ENCODE data around the gene TBC1D24.

The TBC1D24 gene

GRCh38 chr16:2483939-2484897, 9.3 kb downstream of the TBC1D24 start (continued):
- TF ChIP-seq ZNF8 (CRISPR knock-in tag; IDR thresholded peaks at IDR 0.05), result no peak

GRCh38 chr16:2484898-2485508, 10.1 kb downstream of the TBC1D24 start:
- TF ChIP-seq TCF4 (CRISPR knock-in tag; IDR thresholded peaks at IDR 0.05; ENCODE audit: borderline replicate concordance), result no peak
- no peak for TF ChIP-seq ARNTL (CRISPR knock-in tag; IDR thresholded peaks at IDR 0.05; ENCODE audit: borderline replicate concordance, low read depth)
- no peak for TF ChIP-seq PPARA (CRISPR knock-in tag; IDR thresholded peaks at IDR 0.05; ENCODE audit: borderline replicate concordance)
- TF ChIP-seq ESRRG (CRISPR knock-in tag; IDR thresholded peaks at IDR 0.05), result no peak
- TF ChIP-seq ZNF565 (CRISPR knock-in tag; conservative IDR thresholded peaks at IDR 0.05; ENCODE audit: low read depth), result no peak
- no peak for TF ChIP-seq BACH2 (CRISPR knock-in tag; IDR thresholded peaks at IDR 0.05; ENCODE audit: borderline replicate concordance)
- no peak for TF ChIP-seq ZFP30 (CRISPR knock-in tag; IDR thresholded peaks at IDR 0.05)
- TF ChIP-seq ISL1 (CRISPR knock-in tag; IDR thresholded peaks at IDR 0.05), result no peak
- no peak for TF ChIP-seq ZNF8 (CRISPR knock-in tag; IDR thresholded peaks at IDR 0.05)
- TF ChIP-seq TSHZ2 (CRISPR knock-in tag; IDR thresholded peaks at IDR 0.05), result no peak
- TF ChIP-seq PATZ1 (CRISPR knock-in tag; IDR thresholded peaks at IDR 0.05; ENCODE audit: borderline replicate concordance), result no peak
- TF ChIP-seq GLIS3 (CRISPR knock-in tag; IDR thresholded peaks at IDR 0.05), result no peak
- no peak for TF ChIP-seq ZNF70 (CRISPR knock-in tag; IDR thresholded peaks at IDR 0.05)
- no peak for TF ChIP-seq ZFP3 (CRISPR knock-in tag; IDR thresholded peaks at IDR 0.05)
- no peak for TF ChIP-seq OSR1 (CRISPR knock-in tag; IDR thresholded peaks at IDR 0.05)
- no peak for ATAC-seq

DNA sequence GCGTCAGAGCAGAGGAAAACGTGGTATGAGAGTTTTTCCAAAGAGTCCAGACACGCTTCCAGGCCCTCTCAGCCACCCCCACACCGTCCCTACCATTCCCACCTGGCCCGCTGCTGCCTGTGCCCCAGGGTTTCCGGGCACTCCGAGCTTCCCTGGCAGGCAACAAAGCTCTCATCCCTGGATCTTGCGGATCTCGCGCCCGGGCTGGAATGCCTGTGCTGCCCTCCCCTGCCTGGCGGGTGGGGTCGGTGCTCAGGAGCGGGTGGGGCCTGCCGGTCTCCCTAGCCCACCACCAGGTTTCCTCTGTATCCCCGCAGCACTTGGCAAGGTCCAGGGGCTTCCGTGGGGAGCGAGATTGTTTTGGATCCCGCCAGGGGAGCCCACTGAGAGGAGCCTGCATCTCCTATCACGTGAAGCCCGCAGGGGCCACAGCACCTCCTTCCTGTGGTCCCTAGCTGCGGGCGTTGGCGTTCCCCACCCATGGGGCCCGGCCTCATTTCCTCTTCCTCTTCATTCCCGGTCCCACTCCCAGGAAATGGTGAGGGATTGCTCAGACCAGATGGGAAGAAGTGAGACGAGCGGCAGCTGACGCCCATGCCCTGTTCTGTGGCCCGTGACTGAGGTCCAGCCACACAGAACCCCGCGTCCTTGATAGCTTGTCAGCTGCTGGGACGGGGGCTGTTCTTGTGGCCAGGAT, 11.0 kb downstream of the TBC1D24 start:
- no peak for ATAC-seq
- TF ChIP-seq ZC3H10 (CRISPR knock-in tag; IDR thresholded peaks at IDR 0.05) (no peak), OSR1 (CRISPR knock-in tag; IDR thresholded peaks at IDR 0.05) (no peak)

DNA sequence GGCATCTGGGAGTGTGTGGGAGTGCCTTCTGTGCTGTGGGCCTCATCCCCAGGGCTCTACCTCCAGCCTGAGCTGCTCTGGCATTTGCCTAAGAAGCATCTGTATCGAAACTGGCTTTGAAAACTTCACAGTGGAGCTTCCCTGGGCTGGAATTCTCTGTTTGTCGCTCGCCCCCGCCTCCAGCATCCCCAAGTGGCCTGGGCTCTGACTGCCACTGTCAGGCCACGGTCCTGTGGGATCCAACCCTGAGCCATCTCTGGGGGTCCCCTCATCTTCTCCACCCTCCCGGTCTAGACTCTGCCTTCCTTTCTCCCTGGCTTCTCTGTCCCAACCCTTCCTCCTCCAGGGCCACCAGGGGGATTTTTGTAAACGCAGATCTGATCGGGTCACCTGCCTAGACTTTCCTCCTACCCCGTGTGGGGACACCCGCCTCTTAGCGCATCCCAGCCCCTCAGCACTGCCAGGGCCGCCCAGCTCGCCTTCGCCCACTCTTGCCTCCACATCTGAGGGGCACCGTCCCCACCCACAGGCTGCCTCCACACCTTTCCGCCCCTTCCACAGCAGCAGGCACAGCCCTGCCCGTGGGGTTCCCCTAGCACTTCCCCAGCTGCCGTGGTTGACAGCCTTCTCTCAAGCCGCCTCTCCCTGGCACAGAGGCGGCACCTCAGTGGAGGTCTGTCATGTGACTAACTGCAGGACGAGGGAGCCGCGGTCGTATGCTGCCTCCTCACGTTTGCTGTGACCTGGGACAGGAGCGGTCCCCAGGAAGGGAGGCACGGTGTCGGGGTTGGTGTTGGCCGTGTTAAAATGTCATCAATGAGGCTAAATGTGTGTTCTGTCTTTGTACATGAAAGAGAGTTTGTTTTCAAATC, 12.0 kb downstream of the TBC1D24 start:
- ATAC-seq, result no peak
- no peak for TF ChIP-seq TSHZ2 (CRISPR knock-in tag; IDR thresholded peaks at IDR 0.05)
- TF ChIP-seq, protein P1, sequence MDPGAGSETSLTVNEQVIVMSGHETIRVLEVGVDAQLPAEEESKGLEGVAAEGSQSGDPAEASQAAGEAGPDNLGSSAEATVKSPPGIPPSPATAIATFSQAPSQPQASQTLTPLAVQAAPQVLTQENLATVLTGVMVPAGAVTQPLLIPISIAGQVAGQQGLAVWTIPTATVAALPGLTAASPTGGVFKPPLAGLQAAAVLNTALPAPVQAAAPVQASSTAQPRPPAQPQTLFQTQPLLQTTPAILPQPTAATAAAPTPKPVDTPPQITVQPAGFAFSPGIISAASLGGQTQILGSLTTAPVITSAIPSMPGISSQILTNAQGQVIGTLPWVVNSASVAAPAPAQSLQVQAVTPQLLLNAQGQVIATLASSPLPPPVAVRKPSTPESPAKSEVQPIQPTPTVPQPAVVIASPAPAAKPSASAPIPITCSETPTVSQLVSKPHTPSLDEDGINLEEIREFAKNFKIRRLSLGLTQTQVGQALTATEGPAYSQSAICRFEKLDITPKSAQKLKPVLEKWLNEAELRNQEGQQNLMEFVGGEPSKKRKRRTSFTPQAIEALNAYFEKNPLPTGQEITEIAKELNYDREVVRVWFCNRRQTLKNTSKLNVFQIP (CRISPR knock-in tag; IDR thresholded peaks at IDR 0.05; ENCODE audit: borderline replicate concordance, low read depth), result no peak
- no peak for TF ChIP-seq PATZ1 (CRISPR knock-in tag; IDR thresholded peaks at IDR 0.05; ENCODE audit: borderline replicate concordance)
- TF ChIP-seq ZFP30 (CRISPR knock-in tag; IDR thresholded peaks at IDR 0.05), result no peak
- TF ChIP-seq ZC3H10 (CRISPR knock-in tag; IDR thresholded peaks at IDR 0.05), result no peak
- TF ChIP-seq ISL1 (CRISPR knock-in tag; IDR thresholded peaks at IDR 0.05), result no peak
- no peak for TF ChIP-seq PPARA (CRISPR knock-in tag; IDR thresholded peaks at IDR 0.05; ENCODE audit: borderline replicate concordance)
- no peak for TF ChIP-seq CREB5 (CRISPR knock-in tag; IDR thresholded peaks at IDR 0.05; ENCODE audit: low read depth)
- no peak for TF ChIP-seq CSDC2 (CRISPR knock-in tag; IDR thresholded peaks at IDR 0.05)
- no peak for TF ChIP-seq GLIS3 (CRISPR knock-in tag; IDR thresholded peaks at IDR 0.05)

All from SK-N-SH treated with all-trans-retinoic acid at 6 μM for 48 hours (cell line).